ENCODE measurements around the gene CLIC6.

- TF ChIP-seq CTCF (IDR thresholded peaks at IDR 0.05; ENCODE audit: control extremely low read depth in 1 of 3, insufficient read depth in 1 of 3, low read depth in 1 of 3, low read length in 3 of 3) (no peak), RAD21 (IDR thresholded peaks at IDR 0.05 in 1 of 2, conservative IDR thresholded peaks at IDR 0.05 in 1 of 2; ENCODE audit: low read depth in 2 of 2, low read length in 2 of 2) (no peak), POLR2AphosphoS5 (IDR thresholded peaks at IDR 0.05; ENCODE audit: low read depth, low read length) (no peak), EZH2 (IDR thresholded peaks at IDR 0.05; ENCODE audit: low read depth, low read length, severe bottlenecking) (no peak), JUN (IDR thresholded peaks at IDR 0.05; ENCODE audit: low read depth, low read length) (no peak), RFX5 (IDR thresholded peaks at IDR 0.05; ENCODE audit: borderline replicate concordance, low read depth, low read length) (no peak), CREB1 (IDR thresholded peaks at IDR 0.05) (no peak), RXRA (IDR thresholded peaks at IDR 0.05; ENCODE audit: insufficient read depth, low read depth, low read length) (no peak), PHF8 (conservative IDR thresholded peaks at IDR 0.05; ENCODE audit: low read depth, low read length) (no peak), GABPA (IDR thresholded peaks at IDR 0.05; ENCODE audit: borderline replicate concordance, insufficient read depth, low read length) (no peak)
Measured at GRCh38 chr21:34705011-34705410, 36.2 kb downstream of the CLIC6 start.
